SIG-M5 (cell line): ENCODE results near the gene BPI.
"Not testable (repeated sequence)": the region's sequence is repeated elsewhere in the genome, so short reads cannot be mapped to it uniquely, and the experiment has no call there.

ENCODE experiments used
- DNase-seq: peaks from one replicate; lab custom pipeline; 2025; lab: John Stamatoyannopoulos, UW

Gene BPI

GRCh38 chr20:38278131-38278530 lies 25.8 kb upstream of the BPI start:
- DNase-seq = no peak

DNA sequence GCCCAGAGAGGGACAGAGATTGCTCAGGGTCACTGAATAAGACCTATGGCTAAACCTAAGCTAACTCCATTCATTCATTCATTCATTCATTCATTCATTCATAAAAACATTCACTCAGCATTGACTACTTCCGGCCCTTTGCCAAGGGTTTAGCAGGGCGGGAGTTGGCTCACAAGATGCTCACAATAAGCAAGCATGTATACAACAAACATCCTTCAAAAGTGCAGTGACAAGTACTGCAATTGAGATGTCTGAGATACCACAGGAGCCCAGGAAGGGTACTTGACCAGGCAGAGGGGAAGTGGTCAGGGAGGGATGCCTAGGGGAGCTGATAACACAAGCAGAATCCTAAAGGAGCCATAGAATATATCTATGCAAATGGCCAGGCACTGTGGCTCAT lies 25.2 kb upstream of the BPI start:
- no peak for DNase-seq

DNA sequence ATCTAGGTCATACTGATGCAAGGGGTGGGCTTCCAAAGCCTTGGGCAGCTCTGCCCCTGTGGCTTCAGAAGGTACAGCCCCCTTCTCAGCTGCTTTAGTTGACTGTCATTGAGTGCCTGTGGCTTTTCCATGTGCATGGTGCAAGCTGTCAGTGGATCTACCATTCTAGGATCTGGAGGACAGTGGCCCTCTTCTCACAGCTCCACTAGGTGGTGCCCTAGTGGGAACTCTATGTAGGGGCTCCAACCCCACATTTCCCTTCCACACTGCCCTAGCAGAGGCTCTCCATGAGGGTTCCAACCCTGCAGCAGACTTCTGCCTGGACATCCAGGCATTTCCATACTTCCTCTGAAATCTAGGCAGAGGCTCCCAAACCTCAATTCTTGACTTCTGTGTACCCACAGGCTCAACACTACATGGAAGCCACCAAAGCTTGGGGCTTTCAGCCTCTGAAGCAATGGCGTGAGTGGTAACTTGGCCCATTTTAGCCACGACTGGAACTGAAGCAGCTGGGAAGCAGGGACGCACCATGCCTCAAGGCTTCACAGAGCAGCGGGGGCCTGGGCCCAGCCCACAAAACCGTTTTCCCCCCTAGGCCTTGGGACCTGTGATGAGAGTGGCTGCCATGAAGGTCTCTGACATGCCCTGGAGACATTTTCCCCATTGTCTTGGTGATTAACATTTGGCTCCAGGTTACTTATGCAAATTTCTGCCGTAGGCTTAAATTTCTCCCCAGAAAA lies 22.6 kb upstream of the BPI start:
- not testable (repeated sequence) for DNase-seq

- DNase-seq = no peak
Observed at GRCh38 chr20:38283236-38283635, 20.7 kb upstream of the BPI start.

- DNase-seq = not testable (repeated sequence)
Observed at GRCh38 chr20:38284066-38284650, 19.8 kb upstream of the BPI start.

DNA sequence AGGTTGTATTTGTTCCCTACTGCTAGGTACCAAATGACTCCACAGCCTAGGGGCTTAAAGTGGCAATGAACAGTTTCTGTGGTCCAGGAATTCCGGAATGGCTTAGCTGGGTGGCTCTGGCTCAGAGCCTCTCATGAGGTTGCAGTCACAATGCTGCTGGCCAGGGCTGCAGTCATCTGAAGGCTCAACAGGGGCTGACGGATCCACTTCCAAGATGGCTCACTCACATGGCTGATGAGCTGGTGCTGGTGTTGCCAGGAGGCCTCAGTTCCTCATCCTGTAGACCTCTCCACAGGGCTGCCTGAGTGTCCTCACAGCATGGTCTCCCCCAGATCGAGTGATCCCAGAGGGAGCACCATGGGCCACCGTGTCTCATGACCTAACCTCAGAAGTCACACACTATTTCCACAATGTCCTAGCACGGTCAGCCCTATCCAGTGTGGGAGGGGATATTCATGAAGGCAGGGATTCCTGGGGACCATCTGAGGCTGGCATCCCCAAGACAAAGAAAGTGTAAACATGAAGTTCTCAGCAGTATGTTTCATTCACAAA lies 19.0 kb upstream of the BPI start:
- no peak for DNase-seq

DNA sequence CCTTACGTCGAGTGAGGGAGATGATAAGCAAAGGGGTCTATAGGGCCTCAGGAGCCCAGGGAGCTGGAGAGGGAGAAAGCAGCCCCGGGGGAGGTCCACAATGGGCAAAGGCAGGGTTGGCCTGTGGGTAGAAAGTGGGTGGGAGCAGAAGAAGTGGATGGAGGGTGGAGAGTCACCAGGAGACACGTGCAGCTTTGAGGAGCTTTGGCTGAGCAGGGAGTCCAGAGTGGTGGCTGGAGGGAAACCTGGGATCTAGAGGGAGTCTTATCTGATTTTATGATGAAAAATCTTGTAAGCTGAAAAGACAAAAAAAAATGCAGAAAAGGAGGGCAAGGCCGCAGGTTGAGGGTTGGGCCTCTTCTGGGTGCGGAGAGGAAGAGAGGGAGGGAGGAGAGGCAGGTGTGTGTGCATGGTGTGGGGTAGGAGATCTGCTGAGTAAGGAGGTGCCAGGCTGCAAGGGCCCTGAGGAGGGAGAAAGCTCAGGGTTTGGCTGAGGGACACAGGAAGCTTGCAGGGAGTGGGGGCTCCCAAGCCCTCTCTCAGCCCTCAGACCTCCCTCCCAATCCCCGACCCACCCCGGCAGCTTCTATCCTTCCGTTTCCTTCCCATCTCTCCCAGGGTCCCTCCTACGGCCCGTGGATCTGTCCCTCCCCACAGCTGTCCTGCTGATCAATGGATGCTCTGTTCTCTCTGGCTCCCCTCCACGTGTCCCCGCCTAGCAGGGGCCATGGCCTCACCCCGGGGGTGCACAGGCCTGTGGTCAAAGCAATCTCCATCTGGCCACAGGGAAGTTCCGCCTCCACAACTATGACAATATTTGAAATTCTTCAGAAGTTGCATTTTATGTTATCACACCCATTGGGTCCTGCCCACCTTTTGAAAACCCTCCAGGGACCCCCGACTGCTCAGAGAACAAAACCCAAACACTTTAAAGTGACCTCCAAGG lies 17.1 kb upstream of the BPI start:
- DNase-seq = no peak

DNA sequence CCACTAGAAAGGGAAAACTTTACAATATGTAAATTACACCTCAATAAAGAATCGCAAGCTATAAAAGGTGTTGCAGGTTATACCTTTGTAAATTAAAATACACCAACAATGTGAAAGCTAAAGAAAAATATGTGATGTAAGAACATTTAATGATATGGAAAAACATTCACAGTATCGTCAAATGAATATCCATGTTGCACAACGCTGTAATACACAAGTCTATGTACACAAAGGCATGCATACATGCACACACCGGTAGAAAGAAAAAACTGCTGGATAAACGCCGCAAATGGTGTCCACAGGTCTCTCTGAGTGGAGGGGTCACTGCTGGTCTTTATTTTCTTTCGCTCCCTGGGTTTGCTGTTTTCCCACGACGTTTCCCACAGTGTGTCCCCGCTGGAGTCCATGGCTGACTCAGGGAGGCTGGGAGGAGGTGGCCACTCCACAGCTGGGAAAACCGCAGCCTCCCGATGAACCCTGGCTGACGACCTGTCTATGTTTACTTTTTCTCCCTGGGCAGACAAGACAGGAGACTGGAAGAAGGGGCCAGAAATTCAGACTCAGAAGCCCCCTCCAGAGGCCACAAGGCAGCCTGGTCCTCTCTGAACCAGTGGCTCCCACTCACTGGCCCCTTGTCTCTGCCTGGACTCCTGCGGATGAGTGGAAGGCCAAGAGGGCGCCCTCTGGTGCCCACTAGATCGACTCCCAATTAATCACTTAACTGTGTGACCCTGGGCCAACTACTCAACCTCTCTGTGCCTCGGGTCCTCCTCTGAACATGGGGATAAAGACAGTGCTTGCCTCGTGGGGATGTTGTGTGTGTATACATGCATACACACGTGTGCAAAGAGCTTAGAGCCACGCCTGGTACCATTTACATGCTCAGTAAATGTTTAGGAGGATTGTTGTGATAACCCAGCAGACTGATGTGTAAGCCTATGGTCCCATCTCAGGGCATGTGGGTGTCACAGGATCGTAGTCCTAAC lies 12.8 kb upstream of the BPI start:
- DNase-seq = no peak

- DNase-seq = no peak
Observed at GRCh38 chr20:38291966-38292365, 12.0 kb upstream of the BPI start.

DNA sequence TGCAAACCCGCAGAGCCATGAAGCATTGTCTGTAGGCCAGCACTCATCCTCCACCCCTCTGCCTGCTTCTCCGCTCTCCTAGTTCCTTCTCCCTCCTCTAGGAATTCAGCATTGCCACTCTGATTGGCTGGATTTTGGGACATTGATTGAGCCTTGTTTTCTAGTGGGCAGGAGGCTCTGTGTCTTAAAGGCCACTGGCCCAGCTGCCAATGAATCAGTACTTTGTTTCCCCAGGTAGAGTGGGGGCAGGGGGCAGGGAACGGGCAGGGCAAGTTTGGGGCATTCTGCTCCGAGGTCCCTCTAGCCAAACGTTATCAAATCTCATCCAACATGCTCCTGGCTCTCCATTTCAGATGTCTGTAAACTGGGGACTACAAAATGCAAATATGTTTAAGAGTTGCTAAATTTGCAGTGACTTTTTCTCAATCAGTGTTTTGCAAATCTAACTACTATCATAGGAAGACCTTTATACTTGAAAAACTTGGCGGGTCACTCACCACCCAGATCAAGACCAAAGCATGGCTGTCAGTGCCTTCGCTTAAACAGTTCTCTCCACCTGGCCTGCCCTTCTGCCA lies 10.4 kb upstream of the BPI start:
- DNase-seq = no peak

GRCh38 chr20:38294076-38294591 lies 9.8 kb upstream of the BPI start:
- DNase-seq = no peak

DNA sequence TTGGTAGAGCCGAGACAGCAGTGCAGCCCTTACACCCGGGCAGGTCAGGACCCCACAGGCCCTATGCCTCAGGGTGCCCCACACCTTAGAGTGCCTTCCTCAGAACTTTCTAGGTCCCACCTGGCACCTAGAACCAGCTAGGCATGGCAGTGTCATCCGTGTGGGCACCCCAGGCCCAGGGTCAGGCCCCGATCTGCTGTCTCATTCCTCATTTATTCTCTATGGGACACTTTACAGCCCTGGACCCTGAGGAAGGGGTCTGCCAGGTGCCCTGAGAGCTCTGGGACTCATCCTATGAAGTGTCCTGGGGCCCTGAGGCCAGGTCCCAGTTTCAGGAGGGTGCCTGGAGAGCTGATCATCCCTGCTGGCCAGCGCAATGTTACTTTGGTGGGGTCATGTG lies 8.1 kb upstream of the BPI start:
- no peak for DNase-seq

DNA sequence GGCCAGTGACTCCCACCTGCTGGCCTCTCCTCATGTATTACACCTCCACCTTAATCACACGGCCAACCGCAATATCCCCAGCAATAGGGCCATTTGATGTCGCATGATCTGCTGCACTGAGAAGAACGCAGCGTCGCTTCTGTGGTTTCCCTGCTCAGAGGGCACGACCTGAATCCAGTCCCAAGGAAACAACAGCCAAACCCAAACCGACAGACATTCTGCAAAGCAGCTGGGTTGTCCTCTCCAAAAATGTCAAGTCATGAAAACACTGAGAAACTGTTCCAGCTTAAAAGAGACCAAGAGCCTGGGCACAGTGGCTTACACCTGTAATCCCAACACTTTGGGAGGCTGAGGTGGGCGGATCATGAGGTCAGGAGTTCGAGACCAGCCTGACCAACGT lies 7.5 kb upstream of the BPI start:
- no peak for DNase-seq

GRCh38 chr20:38297916-38298674 lies 5.9 kb upstream of the BPI start:
- DNase-seq = no peak

DNA sequence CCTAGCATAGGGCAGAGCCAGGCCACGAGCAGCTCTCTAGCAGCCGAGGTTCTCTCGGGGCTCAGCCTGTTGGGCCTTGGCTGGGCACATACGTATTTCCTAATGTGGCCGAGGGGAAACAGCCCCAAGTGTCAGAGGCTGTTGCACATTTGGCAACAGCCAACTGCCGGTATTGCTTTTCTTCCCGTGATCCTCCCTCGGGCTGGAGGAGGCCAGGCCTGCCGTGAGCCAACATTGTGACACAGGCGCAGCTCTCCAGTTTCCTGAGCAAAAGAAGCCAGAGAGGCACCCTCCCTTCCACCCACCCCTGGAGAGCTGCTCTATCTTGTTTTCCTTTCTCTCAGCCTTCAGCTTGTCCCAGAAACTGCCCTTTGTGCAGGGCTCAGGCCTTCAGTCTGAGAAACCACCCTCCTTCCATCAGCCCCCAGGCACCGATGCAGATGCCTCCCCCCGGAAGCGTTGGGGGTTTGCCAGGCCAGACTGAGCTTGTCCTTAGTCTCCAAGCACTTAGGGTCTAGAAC lies 5.1 kb upstream of the BPI start:
- DNase-seq = peak; percentile 85

GRCh38 chr20:38299963-38300362 lies 4.0 kb upstream of the BPI start:
- no peak for DNase-seq

- DNase-seq = no peak
Observed at GRCh38 chr20:38300438-38300837, 3.5 kb upstream of the BPI start.

DNA sequence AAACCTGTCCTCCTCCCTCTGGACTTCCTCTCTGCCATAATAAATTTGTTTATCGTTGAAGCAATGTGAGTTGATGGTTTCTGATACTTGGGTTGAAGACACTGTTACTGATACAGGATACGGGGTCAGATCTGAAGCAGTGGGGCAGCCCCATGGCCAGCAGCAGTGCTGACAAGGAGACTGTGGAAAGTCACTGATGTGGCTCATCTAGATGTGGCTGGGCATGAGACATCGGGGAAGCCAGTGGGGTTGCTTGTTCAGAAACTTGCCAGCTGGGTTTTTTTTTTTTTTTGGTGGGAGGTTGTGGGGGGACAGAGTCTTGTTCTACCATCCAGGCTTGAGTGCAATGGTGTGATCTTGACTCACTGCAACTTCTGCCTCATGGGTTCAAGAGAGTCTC lies 2.6 kb upstream of the BPI start:
- no peak for DNase-seq

- no peak for DNase-seq
Observed at GRCh38 chr20:38302786-38303185, 1.2 kb upstream of the BPI start.
